SH-SY5Y (cell line): ENCODE data around the gene ECHDC3.

Experiments
- GATA2 ChIP-seq: IDR thresholded peaks from 2 replicates; pipeline ENCODE4 v1.6.1; 2011; ENCODE audit warnings: mild to moderate bottlenecking, low read depth, low read length
- GATA3 ChIP-seq: IDR thresholded peaks from 2 replicates; pipeline ENCODE4 v1.6.1; 2011; ENCODE audit warnings: low read depth, mild to moderate bottlenecking, low read length, moderate library complexity

ECHDC3 gene, protein sequence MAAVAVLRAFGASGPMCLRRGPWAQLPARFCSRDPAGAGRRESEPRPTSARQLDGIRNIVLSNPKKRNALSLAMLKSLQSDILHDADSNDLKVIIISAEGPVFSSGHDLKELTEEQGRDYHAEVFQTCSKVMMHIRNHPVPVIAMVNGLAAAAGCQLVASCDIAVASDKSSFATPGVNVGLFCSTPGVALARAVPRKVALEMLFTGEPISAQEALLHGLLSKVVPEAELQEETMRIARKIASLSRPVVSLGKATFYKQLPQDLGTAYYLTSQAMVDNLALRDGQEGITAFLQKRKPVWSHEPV

DNA sequence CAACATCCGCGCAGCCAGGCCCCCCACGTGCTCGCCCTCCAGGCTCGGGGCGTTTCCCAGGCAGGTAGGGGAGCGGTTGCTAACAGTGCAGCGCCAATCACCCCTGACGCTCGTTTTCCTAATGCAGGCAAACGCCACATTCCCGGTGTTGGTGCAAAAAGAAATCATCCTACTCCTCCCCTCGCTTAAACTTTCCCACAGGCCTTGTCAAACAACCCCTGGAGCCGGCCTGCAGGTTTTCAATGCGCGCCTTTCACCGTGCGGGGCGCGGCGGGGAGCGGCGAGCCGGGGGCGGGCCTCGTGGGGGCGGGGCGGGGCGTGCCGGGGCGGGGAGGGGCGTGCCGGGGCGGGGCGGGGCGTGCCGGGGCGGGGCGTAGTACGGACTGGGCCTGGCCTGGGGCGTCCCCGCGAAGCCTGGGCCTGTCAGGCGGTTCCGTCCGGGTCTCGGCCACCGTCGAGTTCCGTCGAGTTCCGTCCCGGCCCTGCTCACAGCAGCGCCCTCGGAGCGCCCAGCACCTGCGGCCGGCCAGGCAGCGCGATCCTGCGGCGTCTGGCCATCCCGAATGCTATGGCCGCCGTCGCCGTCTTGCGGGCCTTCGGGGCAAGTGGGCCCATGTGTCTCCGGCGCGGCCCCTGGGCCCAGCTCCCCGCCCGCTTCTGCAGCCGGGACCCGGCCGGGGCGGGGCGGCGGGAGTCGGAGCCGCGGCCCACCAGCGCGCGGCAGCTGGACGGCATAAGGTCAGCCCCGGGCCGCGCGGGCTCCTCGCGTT is at the start of gene ECHDC3:
ECHDC3 (plus strand) TSS at position 374 of the 770 bp plus-strand sequence; CDS start at position 569, 195 bp downstream.
- TF ChIP-seq GATA3 (no peak), GATA2 (no peak)

DNA sequence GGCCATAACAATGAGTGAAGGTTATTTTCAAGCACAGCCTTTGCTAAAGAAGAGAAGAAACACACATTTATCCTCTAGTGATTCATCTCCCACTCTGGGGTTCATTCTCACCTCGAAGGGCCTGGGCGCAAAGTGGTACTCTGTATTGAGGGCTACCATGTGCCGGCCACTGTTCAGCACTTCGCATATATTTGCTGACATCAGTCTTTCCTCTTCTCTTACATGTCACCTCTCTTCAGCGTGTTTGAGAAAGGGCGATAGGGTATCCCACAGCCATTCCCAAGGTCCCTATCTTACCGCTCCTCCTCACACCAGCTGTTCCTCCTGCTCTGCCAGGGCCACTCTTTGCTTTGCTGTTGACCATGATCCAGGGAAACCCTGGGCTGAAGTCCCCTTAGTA is 48.8 kb upstream of the ECHDC3 start:
- TF ChIP-seq GATA3 (no peak), GATA2 (no peak)

DNA sequence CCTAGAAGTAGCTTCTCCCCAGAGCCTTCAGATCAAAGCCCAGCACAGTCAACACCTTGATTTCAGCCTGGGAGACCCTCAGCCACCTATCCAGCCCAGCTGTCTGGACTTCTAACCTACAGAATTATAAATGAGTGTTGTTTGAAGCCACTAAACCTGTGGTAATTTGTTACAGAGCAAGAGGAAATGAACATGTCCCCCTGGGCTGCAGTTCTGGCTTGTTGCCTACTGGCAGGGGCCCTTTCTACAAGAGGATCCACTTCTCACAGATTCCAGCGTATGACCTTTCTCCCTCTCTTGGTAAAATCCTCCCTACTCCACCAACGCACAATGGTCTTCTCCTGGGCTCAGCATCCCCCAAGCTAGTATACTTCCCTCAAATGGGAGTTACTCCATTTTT is 46.4 kb upstream of the ECHDC3 start:
- TF ChIP-seq GATA3 (no peak), GATA2 (no peak)

DNA sequence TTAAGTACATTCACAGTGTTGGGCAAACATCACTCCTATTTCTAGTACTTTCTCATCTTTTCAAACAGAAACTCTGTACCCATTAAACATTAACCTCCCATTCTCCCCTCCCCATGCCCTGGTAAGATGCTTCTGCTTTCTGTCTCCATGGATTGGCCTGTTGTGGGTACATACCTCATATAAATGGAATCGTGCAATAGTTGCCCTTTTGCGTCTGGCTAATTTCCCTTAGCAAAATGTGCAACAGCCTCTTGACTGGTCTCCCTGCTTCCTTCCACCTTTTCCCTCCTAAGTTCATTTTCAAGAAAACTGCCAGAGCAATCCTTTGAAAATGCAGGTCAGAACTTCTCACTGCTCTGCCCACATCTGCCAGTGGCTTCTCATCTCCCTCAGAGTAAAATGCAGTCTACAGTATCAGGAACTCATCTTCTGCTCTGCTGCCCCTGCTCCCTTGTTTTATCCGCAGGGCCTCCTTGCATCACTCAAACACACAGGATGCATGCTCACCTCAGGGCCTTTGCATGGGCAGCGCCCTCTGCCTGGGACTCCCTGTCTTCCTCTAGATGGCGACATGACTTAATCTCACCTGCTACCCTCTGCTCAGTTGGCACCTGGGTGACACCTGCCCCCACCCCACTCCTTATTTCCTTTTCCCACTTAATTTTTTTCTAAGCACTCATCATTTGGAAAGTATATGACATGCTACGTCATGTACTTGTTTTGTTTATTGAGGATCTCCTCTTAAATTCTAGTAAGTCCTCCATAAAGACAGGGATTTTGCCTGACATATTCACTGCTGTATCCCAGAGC is 44.3 kb upstream of the ECHDC3 start:
- TF ChIP-seq GATA3 = no peak
- no peak for TF ChIP-seq GATA2

DNA sequence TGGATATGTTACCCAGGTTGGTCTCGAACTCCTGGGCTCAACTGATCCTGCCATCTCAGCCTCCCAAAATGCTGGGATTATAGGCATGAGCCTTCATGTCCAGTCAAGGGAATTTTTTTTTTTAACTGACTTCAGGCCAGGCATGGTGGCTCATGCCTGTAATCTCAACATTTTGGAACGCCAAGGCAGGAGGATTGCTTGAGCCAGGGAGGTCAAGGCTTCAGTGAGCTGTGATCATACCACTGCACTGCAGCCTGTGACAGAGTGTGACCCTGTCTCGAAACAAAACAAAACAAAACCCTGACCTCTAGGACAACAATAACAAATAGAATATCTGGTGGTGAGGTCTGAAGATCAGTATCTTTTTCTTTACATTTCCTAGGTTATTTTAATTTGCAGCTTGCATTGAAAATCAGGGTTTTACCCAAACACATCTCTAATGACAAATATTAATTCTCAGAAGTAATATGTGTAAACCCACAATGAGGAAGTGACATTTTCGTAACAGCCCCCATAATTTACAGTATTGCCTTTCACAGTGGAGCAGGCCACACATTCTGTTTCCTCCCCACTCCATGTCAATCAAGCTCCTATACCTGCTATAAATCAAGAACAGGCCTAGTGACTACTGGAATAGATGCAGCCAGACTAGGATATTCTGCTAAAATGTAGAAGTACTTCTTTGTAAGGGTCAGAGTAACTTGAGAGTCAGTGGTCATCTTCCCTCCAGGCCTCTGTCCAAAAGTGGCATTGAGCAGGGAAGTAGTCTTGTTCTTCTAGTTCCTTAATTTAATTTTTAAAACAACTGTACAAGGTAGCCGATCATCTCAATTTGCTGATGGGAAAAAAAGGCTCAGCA is 43.3 kb upstream of the ECHDC3 start:
- TF ChIP-seq GATA3 (no peak), GATA2 (no peak)

DNA sequence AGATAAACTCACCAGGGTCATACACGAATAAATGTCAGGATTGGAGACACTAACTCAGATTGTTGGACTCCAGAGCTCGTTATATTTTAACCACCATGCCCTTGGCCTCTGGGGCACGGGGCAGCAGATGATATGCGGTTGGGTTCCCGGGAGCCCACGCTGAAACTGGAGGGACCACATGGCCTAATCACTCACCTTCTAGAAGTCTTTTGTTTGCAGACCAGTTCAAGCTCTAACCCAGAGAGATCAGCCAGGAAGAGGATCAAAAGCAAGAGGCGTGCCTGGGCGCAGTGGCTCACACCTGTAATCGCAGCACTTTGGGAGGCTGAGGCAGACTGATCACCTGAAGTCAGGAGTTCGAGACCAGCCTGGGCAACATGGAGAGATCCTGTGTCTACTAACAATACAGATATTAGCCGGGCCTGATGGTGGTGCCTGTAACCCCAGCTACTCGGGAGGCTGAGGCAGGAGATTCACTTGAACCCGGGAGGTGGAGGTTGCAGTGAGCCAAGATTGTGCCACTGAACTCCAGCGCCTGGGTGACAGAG is 42.6 kb upstream of the ECHDC3 start:
- TF ChIP-seq GATA2 (no peak), GATA3 (no peak)

DNA sequence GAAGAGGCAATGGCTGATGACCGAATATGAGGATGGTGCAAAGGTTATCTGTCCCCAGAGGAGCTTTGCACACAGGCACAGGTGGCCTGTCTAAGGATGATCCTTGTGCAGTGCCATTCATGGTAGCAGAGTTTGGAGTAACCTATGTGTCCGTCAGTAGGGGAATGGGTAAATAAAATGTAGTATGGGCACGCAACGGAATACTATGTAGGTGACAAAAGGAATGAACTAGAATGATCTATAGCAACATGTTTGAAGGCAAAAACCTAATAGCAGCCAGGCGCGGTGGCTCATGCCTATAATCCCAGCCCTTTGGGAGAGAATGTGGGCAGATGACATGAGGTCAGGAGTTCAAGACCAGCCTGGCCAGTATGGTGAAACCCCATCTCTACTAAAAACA is 41.6 kb upstream of the ECHDC3 start:
- no peak for TF ChIP-seq GATA3
- no peak for TF ChIP-seq GATA2

DNA sequence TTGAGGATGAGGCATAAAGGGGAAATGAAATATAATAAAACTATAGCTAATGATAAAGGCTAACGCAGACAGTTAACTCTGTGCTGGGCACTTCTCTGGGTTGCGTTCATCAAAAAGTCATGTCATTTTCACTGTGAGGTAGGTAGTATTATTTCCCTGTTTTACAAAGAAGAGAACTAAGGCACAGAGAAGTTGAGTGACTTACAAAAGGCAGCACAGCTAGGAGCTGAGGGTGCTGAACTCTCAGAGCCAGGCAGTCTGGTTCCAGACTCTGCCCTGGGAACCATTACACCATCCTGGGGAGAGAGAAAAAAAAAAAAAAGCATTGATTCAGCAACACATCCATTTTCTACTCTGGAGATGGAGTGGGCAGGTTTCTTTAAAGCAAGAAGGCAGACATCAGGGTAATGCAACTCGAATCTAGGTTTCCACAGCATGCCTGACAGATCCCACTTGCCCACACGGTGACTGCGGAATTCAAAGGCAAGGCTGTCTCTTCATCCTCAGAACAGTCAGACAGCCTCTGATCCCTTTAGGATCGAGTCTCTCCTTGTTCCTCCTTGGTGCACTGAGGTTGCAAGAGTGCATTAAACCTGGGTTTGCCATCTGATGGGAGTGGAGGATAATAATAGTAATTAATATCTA is 40.6 kb upstream of the ECHDC3 start:
- TF ChIP-seq GATA2 (no peak), GATA3 (no peak)

DNA sequence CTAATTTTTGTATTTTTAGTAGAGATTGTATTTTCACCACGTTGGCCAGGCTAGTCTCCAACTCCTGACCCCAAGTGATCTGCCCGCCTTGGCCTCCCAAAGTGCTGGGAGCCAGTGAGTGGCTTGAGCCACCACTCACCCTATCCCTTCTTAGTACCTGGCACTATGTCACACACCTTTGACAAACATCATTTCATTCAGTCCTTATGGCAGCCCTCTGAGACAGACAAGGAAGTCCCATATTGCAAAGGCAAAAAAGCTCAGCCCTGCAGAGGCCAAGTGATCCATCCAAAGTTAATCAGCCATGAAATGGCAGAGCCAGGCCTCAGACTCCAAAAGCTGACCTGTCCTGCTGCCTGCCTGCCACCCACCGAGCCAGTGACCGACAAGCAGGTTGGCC is 39.9 kb upstream of the ECHDC3 start:
- TF ChIP-seq GATA3 (no peak), GATA2 (no peak)

DNA sequence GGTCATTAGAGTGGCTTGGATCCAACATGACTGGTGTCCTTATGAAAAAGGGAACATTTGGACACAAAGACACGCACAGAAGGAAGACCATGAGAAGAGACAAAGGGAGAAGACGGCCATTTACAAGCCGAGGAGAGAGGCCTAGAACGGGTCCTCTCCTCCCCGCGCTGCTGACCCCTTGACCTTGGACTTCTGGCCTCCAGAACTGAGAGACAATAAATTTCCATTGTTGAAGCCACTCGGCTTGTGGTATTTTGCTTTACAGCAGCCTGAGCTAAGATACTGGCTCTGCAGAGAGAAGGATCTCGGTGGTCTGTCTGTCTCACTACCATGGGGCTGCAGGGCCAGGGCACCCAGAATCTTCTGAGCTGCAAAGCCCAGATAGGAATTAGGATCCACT is 38.1 kb upstream of the ECHDC3 start:
- TF ChIP-seq GATA3 (no peak), GATA2 (no peak)

DNA sequence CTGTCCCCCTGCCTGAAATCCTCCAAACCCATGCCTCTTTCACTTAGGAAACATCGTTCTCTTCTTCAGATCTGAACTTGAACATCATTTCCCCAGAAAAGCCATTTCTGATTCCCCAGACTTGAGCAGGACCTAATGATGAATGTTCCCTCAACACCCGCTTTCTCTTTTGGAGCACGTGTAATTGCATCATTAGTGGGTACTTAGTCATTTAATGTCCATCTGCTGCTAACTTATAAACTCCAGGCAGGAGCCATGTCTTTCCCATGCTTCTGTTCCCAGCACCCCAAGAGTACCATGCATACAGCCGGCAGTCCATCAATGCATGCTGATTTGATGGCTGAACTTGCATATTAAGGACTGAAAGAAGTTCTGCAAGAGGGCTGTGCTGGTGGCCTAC is 36.5 kb upstream of the ECHDC3 start:
- TF ChIP-seq GATA2 (no peak), GATA3 (no peak)

DNA sequence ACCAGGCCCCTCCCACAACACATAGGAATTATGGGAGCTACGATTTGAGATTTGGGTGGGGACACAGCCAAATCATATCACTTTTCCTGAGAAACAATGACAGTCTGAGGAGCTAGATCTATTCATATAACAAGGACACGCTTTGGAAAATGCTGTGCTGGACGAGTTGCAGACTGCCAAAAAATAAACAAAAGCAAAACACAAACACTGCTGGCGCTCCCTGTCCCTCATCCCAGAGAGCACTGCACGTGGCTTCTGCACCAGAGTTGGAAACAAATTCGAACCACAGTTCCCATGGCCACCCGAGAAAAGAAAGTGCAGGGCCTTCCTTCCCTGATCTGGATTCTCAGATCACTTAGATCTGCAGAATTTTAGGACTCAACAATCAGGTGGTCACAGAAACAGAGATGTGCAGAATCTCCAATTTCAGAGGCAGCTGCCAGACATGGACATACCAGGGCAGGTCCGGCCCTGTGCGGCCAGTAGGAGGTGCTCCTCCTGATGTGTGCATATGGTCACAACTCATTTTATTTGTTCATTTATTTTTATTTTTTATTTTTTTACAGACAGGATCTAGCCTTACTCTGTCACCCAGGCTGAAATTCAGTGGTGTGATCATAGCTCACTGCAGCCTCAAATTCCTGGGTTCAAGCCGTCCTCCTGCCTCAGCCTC is 35.2 kb upstream of the ECHDC3 start:
- TF ChIP-seq GATA3 (no peak), GATA2 (no peak)

DNA sequence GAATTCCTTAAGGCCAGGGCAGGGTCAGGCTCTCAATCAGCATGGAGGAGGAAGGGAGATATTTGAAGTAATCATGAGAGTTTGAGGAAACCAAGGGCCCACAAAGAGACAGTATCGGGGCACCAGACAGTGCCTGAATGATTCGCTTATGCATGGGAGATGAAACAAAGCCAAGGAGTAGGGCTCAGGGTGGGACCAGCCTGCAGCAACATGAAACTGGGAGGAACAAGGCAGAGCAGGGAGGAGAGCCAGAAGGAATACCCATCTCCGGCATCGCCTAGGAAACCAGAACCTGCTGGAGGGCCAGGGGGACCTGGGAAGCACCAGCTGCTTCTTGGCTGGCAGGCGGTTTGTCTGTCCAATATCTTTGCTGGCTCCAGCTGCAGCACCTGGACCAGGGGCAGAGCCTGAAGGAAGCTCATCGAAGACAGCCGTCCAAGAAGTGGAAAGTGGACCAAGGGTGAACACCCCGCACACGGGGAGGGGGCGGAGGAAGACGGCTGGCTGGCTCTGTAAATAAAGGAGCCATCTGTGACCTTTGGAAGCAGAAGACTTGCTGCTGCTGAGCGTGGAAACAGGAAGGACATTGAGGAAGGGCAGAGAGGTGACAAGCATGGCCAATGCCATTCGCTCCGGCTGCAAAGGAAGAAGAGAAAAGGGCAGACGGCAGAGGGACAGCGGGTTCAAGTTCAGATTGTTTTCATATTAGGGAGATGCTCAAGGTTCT is 34.4 kb upstream of the ECHDC3 start:
- no peak for TF ChIP-seq GATA3

DNA sequence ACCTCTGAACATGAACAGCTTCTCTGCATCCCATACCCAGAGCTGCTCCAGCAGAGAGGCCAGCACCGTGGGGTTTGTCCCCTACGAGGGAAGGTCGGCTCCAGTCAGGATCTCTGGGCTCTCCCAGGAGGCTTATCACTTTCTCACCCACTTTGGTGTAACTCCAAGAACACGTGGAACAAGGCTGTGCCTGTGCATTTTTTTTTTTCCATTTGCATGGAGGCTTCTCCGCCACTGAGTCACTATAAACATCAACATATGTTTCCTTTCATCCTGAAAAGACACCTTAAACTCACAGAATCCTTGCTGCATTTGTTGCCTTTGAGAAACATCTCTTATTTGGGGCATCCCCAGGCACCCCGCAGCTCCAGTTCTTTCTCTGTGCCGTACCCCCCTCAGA is 29.4 kb upstream of the ECHDC3 start:
- TF ChIP-seq GATA2 (no peak), GATA3 (no peak)
